HT-29 (cell line): Measurements from ENCODE around the gene MED14. TPM values are rescaled to one million over a fixed set of nuclear protein-coding genes. Genes with fewer than 3 reads are reported as not detected.
"Not testable (repeated sequence)": the region's sequence is repeated elsewhere in the genome, so short reads cannot be mapped to it uniquely, and the experiment has no call there.

Source experiments
- DNase-seq: peaks from one replicate; pipeline ENCODE4 v3.0.0-alpha.2; 2015; ENCODE audit warnings: low spot score
- total RNA-seq: library from RNA; depleted of rRNA; stranded (reverse); fragments of >200 nt; shearing (Covaris generic); gene quantifications from 2 replicates; pipeline ENCODE4 v1.2.3, GENCODE V29; 2014; rRNA removed

The MED14 gene
- 9.1 and 12.8 TPM in 2 replicates for total RNA-seq

GRCh38 chrX:40735325-40736169 is at the start of gene MED14:
Gene MED14 (minus strand): TSS chrX:40735542. CDS start chrX:40735412, 130 bp downstream.
- DNase-seq, result peak; percentile 91

GRCh38 chrX:40784516-40785151 is 49.3 kb upstream of the MED14 start:
- no peak for DNase-seq

DNA sequence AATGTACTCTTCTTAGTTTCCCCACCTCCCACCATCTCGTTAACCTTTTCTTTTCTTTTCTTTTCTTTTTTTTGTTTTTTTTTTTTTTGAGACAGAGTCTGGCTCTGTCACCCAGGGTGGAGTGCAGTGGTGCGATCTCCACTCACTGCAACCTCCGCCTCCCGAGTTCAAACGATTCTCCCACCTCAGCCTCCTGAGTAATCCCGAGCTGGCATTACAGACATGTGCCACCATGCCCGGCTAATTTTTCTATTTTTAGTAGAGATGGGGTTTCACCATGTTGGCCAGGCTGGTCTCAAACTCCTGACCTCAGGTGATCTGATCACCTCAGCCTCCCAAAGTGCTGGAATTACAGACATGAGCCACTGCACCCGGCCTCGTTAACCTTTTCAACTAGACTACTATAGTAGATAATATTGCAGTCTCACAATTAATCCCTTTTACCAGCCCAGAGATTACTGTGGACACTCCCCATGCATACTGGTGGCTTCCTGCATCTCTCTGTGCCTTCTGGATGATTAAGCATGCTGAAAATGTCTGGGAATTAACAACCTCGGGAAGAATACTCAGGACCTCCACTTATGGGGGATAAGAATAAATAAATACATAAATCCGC is 47.4 kb upstream of the MED14 start:
- DNase-seq, result not testable (repeated sequence)

DNA sequence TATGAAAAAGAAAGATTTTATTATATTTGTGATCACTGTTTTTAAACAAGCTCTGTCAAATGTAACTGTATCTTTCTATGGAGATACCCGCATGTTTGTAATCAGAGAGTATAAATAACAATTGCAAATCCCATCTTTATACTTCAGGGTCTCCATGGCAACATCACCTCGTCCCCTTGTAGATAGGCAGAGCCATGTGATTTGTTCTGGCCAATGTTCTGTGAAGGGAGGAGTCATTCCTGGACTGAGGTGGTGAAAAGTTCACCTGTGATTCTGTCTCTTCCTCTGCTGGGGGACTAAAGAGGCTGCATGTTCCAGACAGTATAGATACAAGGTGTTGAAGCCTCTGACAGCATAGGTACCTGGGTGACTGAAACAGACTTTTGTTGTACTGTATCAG is 45.6 kb upstream of the MED14 start:
- no peak for DNase-seq

GRCh38 chrX:40780082-40780481 is 44.7 kb upstream of the MED14 start:
- DNase-seq, result no peak

- peak; percentile 2 for DNase-seq
Observed at GRCh38 chrX:40778861-40779575, 43.7 kb upstream of the MED14 start.

GRCh38 chrX:40773809-40774208 is 38.5 kb upstream of the MED14 start:
- DNase-seq, result peak; percentile 30

- no peak for DNase-seq
Observed at GRCh38 chrX:40773188-40773587, 37.8 kb upstream of the MED14 start.

- no peak for DNase-seq
Observed at GRCh38 chrX:40772290-40772689, 36.9 kb upstream of the MED14 start.

DNA sequence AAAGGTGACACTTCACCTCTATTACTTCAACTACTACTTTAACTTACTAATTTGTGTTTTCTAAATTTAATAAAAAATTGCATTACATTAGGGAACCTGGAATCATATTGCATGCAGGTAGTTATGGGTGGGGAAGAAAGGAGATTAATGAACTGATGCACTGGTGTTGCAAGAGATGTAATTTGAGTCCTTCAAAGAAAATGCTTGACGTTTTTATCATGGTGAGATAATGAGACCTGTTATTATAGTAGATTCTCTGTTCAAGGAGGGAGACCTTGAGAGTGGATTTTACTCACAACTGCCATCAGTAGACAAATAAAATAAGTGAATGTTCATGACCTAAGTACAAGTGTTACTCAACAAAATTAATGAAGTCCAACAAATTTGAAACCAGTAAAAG is 26.4 kb upstream of the MED14 start:
- DNase-seq, result no peak

- DNase-seq, result no peak
Observed at GRCh38 chrX:40759374-40759773, 24.0 kb upstream of the MED14 start.

DNA sequence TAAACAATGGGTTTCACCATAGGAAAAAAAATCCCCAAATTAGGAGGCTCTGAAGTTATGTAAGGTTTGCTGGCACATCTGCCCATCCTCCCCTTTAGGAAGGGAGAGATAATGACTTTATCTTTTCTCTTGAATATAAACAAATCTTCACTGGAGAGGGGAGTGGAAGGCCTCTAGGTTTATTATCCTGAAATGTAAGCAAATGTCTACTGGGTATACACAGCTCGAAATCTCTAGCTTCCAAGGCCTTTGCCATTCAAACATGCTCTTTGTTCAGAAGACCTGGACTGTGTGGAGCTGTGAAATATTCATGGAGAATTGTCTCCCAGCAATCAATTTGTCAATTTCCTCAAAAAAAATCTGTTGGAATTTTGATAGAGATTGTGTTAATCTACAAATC is 21.7 kb upstream of the MED14 start:
- no peak for DNase-seq

- no peak for DNase-seq
Observed at GRCh38 chrX:40755291-40756249, 20.2 kb upstream of the MED14 start.

DNA sequence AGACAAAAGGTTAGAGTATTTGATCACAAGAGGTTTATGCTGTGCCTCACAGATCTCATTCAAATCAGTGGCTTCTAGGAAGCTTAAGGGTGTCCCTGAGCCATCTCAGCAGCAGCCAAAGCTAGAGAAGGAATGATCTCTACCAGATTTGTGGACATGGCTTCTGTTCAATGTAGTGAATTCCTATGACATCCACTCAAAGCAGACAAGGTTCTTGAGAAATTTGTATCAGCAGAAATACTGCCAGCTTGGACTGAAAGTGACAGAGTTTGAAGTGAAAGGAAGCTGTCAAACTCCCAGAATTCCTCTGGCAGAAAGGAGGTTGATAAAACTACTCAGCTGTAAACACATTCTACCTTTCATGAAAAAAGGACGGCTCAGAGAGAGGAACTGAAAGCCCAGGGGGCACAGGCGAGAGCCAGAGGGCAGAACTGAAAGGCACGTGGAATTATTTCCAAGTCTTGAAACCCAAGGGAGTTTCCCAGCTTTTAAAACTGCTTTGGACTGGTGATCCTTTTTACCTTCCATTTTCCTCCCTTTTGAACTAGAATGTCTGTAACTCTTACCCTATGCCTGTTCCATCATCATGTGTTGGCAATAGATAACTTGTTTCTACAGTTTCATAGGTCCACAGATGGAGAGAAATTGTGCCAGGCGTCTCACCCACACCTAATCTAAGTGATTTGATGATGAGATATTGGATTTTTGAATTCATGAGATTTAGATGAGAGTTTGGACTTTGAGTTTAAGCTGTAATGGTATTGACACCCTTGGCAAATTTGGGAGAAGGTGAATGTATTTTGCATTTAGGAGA is 14.5 kb upstream of the MED14 start:
- no peak for DNase-seq

GRCh38 chrX:40748977-40749376 is 13.6 kb upstream of the MED14 start:
- DNase-seq, result no peak

DNA sequence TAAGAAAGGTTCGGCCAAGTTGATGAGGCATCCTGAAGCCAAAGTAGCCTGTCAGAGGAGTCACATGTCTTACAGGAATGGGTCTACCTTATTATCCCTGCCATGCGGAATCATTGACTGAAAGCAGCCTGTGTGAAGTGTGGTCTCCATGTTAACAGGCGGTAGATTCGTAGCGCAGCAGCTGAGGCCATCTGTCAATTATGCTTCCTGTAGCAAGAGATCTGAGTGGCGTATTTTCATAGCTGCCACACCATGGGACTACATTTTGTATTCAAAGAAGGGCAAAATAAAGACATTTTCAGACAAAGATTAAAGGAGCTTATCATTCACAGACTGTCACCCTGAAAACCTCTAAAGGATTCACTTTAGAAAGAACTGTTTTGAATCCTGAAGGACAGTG is 11.2 kb upstream of the MED14 start:
- no peak for DNase-seq

DNA sequence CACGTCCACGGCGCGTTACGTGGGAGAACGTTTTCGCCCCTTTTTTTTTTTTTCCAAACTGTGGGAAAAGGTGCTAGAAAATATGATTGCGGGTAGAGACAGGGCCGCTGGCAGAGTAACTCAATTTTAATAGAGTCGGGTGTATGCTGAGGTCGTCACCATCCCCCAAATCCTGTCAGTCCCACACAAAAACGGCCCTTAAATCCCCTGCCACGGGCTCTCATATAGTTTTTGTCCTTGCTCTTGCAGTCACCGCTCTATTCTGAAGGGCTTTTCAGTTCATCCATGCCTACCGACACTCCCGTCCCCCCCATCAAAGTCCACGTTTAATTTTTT is 796 bp upstream of the MED14 start:
- peak; percentile 9 for DNase-seq

- DNase-seq, result peak; percentile 27
Observed at GRCh38 chrX:40734971-40735324, 394 bp downstream of the MED14 start.

DNA sequence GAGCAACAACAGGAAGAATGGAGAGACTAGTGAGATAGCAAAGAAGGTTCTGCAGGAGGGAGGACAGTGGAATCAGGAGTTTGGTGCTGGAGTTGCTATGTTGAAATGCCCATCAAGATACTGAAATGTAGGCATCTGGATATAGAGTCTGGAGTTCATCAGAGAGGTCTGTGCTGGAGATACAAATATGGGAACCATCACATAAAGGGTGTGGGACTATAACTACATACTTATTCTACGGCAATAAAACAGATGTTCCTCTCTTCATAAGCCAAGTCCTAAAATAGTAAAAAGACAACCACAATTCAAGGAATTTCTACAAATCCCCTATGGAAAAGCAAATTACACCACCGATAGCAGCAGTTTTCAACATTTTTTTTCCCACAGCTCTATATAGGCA is 1.6 kb downstream of the MED14 start:
- no peak for DNase-seq

DNA sequence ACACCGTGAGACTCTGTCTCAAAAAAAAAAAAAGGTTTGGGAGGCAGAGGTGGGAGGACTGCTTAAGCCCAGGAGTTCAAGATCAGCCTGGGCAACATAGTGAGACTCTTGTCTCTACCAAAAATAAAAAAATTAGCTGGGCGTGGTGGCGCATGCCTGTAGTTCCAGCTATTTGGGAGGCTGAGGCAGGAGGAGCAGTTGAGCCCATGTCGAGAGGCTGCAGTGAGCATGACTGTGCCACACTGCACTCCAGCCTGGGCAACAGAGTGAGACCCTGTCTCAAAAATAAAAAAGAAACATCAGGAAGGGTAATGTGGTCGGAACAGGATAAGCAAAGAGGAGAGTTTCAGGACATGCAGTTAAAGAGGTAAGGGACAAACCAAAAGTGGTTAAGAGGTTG is 2.8 kb downstream of the MED14 start:
- not testable (repeated sequence) for DNase-seq
